Measurements from ENCODE around the gene AHNAK. TPM values are rescaled to one million over a fixed set of nuclear protein-coding genes. Genes with fewer than 3 reads are reported as not detected.
"Not testable (repeated sequence)": the region's sequence is repeated elsewhere in the genome, so short reads cannot be mapped to it uniquely, and the experiment has no call there.

Gene AHNAK
- total and polyA plus RNA-seq, 2 donors (not counting 1 experiment from before 2014, with no cell fraction given) = 220 to 762 TPM

DNA sequence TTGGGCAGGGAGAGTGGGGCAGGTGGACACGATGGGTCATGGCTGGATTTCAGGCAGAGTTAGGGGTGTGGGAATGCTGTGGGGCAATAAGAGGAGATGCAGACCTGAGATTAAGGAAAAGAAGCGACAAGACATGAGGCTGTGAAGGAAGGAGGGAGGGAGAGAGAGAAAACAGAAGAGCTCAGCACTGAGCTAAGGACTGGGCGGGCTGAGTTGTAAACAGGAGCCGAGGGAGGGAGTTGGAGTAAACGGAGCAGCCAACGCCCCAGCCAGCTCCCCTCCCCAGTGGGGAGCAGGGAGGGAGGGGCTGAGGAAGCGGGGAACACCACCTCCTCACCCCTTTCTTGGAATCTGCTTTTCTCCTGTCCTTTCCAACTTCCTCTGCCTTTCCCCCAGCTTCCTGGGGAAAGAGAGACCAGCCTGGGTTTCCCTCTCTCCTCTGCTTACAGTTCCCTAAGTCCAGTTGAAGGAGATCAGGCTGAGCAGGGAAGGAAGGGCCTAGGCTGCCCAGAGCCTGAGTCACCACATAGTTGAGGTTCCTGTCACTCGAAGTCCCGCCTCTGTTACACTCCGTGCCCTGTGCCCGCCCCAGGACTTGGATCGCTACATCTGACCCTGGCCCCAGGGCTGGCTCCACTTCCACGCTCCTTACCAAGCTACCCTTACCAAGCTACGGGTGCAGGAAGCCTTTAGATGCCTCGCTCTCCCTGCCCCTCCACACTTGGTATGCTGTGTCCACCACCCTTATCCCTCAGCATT, 6.7 kb upstream of the AHNAK start:
- H3K4me3 ChIP-seq (replicated peaks in 1 of 4; ENCODE audit: control extremely low read depth in 1 of 4, insufficient read depth in 1 of 4, low read depth in 3 of 4, low read length in 4 of 4) = peak overlapping the region; percentile 47 to 60 (median 50)
- H3K9me3 ChIP-seq (ENCODE audit: control insufficient read depth, insufficient read depth, low read depth, low read length) = no peaks in the 10 kb centered on the region
- H2AFZ ChIP-seq (ENCODE audit: low read length) = peak overlapping the region; percentile 34
- peak overlapping the region; percentile 76 for H3K9ac ChIP-seq (ENCODE audit: insufficient read depth, low read length)
- H3K27ac ChIP-seq (ENCODE audit: insufficient read depth, low read length) = peak overlapping the region; percentile 99
- H3K4me1 ChIP-seq (ENCODE audit: control insufficient read depth, extremely low read depth, insufficient read depth, low read length) = peaks cover 48% of the 10 kb centered on the region
- peak overlapping the region; percentile 100 for H3K4me2 ChIP-seq (ENCODE audit: extremely low read depth, insufficient read depth, low read length)
- DNase-seq (ENCODE audit: low read depth in 2 of 2) = peak; percentile 96 to 98
- no peaks in the 10 kb centered on the region for H4K20me1 ChIP-seq (ENCODE audit: control insufficient read depth, extremely low read depth, insufficient read depth, low read length)
- peaks cover 13% of the 10 kb centered on the region for H3K79me2 ChIP-seq (ENCODE audit: control insufficient read depth, insufficient read depth, low read length)
- H3K27me3 ChIP-seq (ENCODE audit: control insufficient read depth, insufficient read depth, low read length) = no peaks in the 10 kb centered on the region
- TF ChIP-seq EZH2 (IDR thresholded peaks at IDR 0.05; ENCODE audit: low read length, missing control alignments) = no peak
- TF ChIP-seq, protein P1, sequence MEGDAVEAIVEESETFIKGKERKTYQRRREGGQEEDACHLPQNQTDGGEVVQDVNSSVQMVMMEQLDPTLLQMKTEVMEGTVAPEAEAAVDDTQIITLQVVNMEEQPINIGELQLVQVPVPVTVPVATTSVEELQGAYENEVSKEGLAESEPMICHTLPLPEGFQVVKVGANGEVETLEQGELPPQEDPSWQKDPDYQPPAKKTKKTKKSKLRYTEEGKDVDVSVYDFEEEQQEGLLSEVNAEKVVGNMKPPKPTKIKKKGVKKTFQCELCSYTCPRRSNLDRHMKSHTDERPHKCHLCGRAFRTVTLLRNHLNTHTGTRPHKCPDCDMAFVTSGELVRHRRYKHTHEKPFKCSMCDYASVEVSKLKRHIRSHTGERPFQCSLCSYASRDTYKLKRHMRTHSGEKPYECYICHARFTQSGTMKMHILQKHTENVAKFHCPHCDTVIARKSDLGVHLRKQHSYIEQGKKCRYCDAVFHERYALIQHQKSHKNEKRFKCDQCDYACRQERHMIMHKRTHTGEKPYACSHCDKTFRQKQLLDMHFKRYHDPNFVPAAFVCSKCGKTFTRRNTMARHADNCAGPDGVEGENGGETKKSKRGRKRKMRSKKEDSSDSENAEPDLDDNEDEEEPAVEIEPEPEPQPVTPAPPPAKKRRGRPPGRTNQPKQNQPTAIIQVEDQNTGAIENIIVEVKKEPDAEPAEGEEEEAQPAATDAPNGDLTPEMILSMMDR (conservative IDR thresholded peaks at IDR 0.05 in 1 of 2, IDR thresholded peaks at IDR 0.05 in 1 of 2; ENCODE audit: low read depth in 1 of 2, low read length in 2 of 2) = no peak
- no peaks in the 10 kb centered on the region for H3K36me3 ChIP-seq (ENCODE audit: control insufficient read depth, insufficient read depth, low read length)

DNA sequence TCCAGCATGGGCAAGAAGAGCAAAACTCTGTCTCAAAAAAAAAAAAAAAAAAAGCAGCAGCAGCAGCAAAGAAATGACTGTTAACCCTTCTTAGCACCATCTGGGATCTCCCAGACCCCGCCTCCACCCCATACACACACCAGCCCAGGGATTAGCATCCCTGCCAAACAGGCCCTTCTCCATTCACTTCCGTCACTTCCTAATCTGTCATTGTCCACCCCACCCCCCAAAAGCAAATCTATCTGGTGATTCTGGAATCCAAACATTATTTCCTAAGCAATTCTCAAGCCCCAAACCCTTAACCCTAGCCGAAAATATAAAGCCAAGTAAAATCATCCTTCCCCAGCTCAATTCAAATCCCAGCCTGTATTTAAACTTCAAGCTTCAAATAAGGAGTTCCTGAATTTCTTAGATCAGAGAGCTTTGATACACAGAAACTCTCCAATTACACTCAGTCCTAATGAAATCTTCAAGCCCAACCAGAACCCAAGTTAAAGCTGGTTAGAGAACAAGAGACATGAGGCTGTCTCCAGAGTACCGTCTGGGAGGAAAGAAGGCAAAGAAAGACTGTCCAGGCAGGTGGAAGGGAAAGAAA, 6.0 kb upstream of the AHNAK start:
- no peaks in the 10 kb centered on the region for H4K20me1 ChIP-seq (ENCODE audit: control insufficient read depth, extremely low read depth, insufficient read depth, low read length)
- H3K27ac ChIP-seq (ENCODE audit: insufficient read depth, low read length) = peak overlapping the region; percentile 99
- peak overlapping the region; percentile 47 to 60 (median 50) for H3K4me3 ChIP-seq (replicated peaks in 1 of 4; ENCODE audit: control extremely low read depth in 1 of 4, insufficient read depth in 1 of 4, low read depth in 3 of 4, low read length in 4 of 4)
- peaks cover 18% of the 10 kb centered on the region for H3K79me2 ChIP-seq (ENCODE audit: control insufficient read depth, insufficient read depth, low read length)
- H3K36me3 ChIP-seq (ENCODE audit: control insufficient read depth, insufficient read depth, low read length) = no peaks in the 10 kb centered on the region
- H3K27me3 ChIP-seq (ENCODE audit: control insufficient read depth, insufficient read depth, low read length) = no peaks in the 10 kb centered on the region
- H3K9me3 ChIP-seq (ENCODE audit: control insufficient read depth, insufficient read depth, low read depth, low read length) = no peaks in the 10 kb centered on the region
- no peak for TF ChIP-seq EZH2 (IDR thresholded peaks at IDR 0.05; ENCODE audit: low read length, missing control alignments)
- peak in 1 of 2 donors; percentile 72 for DNase-seq (ENCODE audit: low read depth in 2 of 2)
- H2AFZ ChIP-seq (ENCODE audit: low read length) = peak overlapping the region; percentile 34
- peak overlapping the region; percentile 100 for H3K4me2 ChIP-seq (ENCODE audit: extremely low read depth, insufficient read depth, low read length)
- peaks cover 52% of the 10 kb centered on the region for H3K4me1 ChIP-seq (ENCODE audit: control insufficient read depth, extremely low read depth, insufficient read depth, low read length)
- peak overlapping the region; percentile 76 for H3K9ac ChIP-seq (ENCODE audit: insufficient read depth, low read length)

DNA sequence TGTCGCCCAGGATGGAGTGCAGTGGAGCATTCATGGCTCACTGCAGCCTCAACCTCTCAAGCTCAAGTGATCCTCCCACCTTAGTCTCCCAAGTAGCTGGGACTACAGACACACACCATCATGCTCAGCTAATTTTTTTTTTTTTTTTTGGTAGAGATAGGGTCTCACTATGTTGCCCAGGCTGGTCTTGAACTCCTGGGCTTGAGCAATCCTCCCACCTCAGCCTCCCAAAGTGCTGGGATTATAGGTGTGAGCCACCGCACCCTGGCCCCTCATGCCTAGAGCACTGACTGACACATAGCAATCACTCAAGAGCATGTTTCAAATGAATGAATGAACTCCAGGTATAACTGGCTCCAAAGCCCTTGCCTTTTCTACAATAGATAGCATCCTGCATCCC, 3.9 kb upstream of the AHNAK start:
- peaks cover 36% of the 10 kb centered on the region for H3K79me2 ChIP-seq (ENCODE audit: control insufficient read depth, insufficient read depth, low read length)
- not testable (repeated sequence) for H3K27me3 ChIP-seq (ENCODE audit: control insufficient read depth, insufficient read depth, low read length); H3K36me3 ChIP-seq (ENCODE audit: control insufficient read depth, insufficient read depth, low read length); DNase-seq (ENCODE audit: low read depth in 2 of 2); H4K20me1 ChIP-seq (ENCODE audit: control insufficient read depth, extremely low read depth, insufficient read depth, low read length); H3K4me3 ChIP-seq (replicated peaks in 1 of 4; ENCODE audit: control extremely low read depth in 1 of 4, insufficient read depth in 1 of 4, low read depth in 3 of 4, low read length in 4 of 4); H3K27ac ChIP-seq (ENCODE audit: insufficient read depth, low read length); H3K4me2 ChIP-seq (ENCODE audit: extremely low read depth, insufficient read depth, low read length); H3K9ac ChIP-seq (ENCODE audit: insufficient read depth, low read length); H3K9me3 ChIP-seq (ENCODE audit: control insufficient read depth, insufficient read depth, low read depth, low read length); H2AFZ ChIP-seq (ENCODE audit: low read length)
- peaks cover 36% of the 10 kb centered on the region for H3K4me1 ChIP-seq (ENCODE audit: control insufficient read depth, extremely low read depth, insufficient read depth, low read length)

All from fibroblast of lung (primary cell).